Measurements from ENCODE around the gene CELF2.

CELF2 gene

DNA sequence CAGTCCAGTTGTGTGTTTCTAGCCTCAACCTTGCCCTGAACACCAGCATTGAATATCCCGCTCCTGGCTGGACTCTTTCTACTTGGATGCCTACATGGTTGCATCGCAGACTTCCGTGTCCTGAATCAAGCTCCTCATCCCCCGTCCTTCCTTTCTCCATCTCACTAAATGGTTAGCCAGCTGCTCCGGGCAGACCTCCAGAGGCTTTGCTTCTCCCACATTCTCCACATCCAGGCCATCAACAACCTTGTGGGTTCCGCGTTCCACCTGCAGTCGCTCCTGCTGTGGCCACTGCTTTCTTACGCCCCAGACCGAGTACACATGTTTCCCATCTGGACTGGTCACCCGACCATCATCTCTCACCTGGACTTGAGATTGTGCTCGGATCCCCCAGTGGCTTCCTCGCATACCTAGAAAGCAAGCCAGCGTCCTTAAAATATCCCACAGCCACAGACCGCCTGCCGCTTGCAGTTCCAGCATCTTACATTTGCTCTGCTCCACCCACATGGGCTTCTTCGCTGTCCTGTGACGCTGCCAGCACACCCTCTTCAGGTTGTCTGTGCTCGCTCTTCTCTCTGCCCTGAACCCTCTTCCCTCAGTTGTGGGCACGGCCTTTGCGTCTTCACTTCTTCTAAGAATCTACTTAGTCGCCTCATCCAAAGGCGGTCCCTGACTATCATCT, 25.9 kb downstream of the CELF2 start:
- no peaks in the 10 kb centered on the region for H3K9me3 Mint-ChIP-seq
- no peaks in the 10 kb centered on the region for H3K36me3 Mint-ChIP-seq (ENCODE audit: low read depth)
- H3K4me3 Mint-ChIP-seq = no peak overlapping the region
- H3K27me3 Mint-ChIP-seq (ENCODE audit: low read depth, poor library complexity) = peaks cover 3% of the 10 kb centered on the region
- no peak for DNase-seq
- H3K4me1 Mint-ChIP-seq = peaks cover 26% of the 10 kb centered on the region
- TF ChIP-seq, protein P1, sequence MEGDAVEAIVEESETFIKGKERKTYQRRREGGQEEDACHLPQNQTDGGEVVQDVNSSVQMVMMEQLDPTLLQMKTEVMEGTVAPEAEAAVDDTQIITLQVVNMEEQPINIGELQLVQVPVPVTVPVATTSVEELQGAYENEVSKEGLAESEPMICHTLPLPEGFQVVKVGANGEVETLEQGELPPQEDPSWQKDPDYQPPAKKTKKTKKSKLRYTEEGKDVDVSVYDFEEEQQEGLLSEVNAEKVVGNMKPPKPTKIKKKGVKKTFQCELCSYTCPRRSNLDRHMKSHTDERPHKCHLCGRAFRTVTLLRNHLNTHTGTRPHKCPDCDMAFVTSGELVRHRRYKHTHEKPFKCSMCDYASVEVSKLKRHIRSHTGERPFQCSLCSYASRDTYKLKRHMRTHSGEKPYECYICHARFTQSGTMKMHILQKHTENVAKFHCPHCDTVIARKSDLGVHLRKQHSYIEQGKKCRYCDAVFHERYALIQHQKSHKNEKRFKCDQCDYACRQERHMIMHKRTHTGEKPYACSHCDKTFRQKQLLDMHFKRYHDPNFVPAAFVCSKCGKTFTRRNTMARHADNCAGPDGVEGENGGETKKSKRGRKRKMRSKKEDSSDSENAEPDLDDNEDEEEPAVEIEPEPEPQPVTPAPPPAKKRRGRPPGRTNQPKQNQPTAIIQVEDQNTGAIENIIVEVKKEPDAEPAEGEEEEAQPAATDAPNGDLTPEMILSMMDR (IDR thresholded peaks at IDR 0.05) = no peak
- no peak overlapping the region for H3K27ac Mint-ChIP-seq

DNA sequence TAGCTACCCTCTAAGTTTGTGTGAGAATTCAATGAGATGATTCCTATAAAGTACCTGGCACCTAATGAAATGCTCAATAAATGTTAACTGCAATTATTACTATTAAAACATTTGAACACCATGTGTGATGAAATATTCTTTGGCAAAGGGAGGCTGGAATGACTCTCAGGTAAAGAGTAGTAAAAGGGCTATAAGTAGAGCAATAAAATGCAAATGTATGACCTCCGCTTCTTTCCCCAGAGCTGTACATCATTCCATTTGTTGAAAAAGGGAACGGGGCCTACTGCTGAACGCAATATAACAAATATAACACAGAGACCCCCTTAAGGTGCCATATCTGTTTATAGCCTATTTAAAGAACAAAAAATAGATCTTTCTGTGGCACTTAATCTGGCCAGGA, 27.8 kb downstream of the CELF2 start:
- TF ChIP-seq, protein P1 (IDR thresholded peaks at IDR 0.05) = no peak
- H3K4me3 Mint-ChIP-seq = no peak overlapping the region
- peaks cover 3% of the 10 kb centered on the region for H3K27me3 Mint-ChIP-seq (ENCODE audit: low read depth, poor library complexity)
- no peaks in the 10 kb centered on the region for H3K36me3 Mint-ChIP-seq (ENCODE audit: low read depth)
- no peaks in the 10 kb centered on the region for H3K9me3 Mint-ChIP-seq
- peaks cover 43% of the 10 kb centered on the region for H3K4me1 Mint-ChIP-seq
- H3K27ac Mint-ChIP-seq = no peak overlapping the region
- DNase-seq = no peak

DNA sequence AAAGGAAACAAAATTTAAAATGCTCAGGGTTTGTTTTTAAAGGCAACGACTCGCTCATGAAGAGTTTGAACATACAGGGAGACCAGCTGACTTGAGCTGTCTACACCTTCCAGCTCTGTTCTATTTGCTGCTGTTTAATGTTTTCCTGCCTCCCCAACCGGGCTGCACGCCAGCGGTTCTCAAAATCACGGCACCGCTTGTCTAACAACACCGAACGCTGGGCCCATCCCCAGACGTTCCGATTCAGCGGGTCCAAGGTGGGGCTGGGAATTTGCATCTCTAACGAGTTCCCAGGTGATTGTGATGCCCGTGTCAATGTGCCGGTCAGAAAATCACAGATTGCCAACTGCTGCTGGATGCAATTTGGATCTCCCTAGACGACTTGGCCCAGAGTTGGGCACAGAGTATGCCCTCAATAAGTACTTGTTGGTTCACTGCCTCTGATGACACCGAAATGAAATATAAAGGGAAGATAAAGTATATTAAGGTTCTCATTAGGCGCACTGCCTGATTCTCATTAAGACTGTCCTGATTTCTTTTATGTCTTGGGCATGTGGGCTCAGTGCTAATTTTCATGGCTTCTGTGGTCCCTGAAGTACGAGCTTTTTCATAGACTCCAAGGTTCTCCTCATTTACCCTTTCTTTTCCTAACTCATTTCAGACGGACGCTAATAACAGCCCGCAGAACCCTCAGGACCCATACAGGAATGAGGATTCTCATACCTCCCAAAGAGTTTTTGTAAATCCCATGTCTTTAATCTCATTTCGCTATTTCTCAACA, 28.5 kb downstream of the CELF2 start:
- Mint-ChIP-seq H3K4me3 (no peak overlapping the region), H3K4me1 (peaks cover 50% of the 10 kb centered on the region), H3K36me3 (ENCODE audit: low read depth) (no peaks in the 10 kb centered on the region), H3K27ac (no peak overlapping the region), H3K27me3 (ENCODE audit: low read depth, poor library complexity) (peaks cover 7% of the 10 kb centered on the region), H3K9me3 (no peaks in the 10 kb centered on the region)
- TF ChIP-seq, protein P1 (IDR thresholded peaks at IDR 0.05) = no peak
- no peak for DNase-seq

DNA sequence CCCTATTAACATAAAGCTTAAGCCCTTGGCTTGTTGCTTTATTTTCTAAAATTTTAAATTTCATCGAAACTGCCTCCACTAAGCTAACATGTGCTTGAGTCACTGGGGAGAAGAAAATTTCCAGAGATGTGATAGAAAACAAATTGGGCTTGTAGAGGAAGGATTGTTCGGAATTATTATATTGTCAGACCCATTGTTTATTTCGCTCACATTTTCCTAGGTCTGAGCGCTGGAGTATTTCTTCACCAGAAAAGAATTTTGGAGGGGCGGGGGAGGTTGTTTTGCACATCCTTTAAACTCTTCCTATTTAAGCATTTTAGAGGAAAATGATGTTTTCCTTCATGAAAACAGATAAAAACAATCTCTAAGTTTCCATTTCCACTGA, 29.1 kb downstream of the CELF2 start:
- no peak overlapping the region for H3K4me3 Mint-ChIP-seq

DNA sequence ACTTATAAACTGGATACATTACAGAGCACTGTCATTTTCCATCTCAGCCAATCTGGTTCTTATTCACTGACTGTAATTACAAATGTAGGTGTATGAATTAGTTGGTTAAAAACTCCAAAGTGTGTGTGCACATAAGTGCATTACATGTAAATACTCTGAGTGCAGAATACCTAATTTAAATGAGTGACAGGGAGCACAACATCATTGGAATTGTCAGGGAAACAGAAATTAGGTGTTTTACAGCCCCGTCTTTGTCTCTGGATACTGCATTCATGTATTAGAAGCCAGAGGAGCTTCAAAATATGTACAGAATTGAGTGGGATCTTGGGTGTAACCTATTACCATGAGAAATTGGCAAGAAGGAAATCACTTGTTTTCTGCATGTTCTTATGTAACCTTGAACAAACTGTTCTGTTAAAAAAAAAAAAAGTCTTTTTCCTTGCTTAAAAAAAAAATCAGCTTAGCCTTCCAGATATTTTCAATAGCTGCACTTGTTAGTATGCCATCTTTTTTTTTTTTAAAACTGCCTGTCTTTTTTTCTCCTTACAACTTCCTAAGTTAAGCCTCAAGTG, 31.1 kb downstream of the CELF2 start:
- H3K4me3 Mint-ChIP-seq = no peak overlapping the region
- H3K36me3 Mint-ChIP-seq (ENCODE audit: low read depth) = no peaks in the 10 kb centered on the region
- no peak overlapping the region for H3K27ac Mint-ChIP-seq
- peaks cover 53% of the 10 kb centered on the region for H3K4me1 Mint-ChIP-seq
- peaks cover 7% of the 10 kb centered on the region for H3K27me3 Mint-ChIP-seq (ENCODE audit: low read depth, poor library complexity)
- H3K9me3 Mint-ChIP-seq = no peaks in the 10 kb centered on the region
- no peak for DNase-seq
- TF ChIP-seq, protein P1 (IDR thresholded peaks at IDR 0.05) = no peak

More for the DNA sequence above, 29.1 kb downstream of the CELF2 start:
- no peak for DNase-seq
- TF ChIP-seq, protein P1 (IDR thresholded peaks at IDR 0.05) = no peak
- Mint-ChIP-seq H3K4me1 (peaks cover 53% of the 10 kb centered on the region), H3K9me3 (no peaks in the 10 kb centered on the region), H3K27ac (no peak overlapping the region), H3K36me3 (ENCODE audit: low read depth) (no peaks in the 10 kb centered on the region), H3K27me3 (ENCODE audit: low read depth, poor library complexity) (peaks cover 7% of the 10 kb centered on the region)
